Mammary epithelial cell (primary cell): ENCODE results near the gene OR10A3.

ENCODE experiments used
- EZH2 ChIP-seq: IDR thresholded peaks from 2 replicates; pipeline ENCODE4 v1.6.1; 2012; ENCODE audit warnings: low read length, inconsistent platforms, borderline replicate concordance
- TF ChIP-seq, protein P1 (sequence below), 2 donors: IDR thresholded peaks in 1 of 2; conservative IDR thresholded peaks in 1 of 2; 2 replicates each; pipeline ENCODE4 v1.5.1; 2011 to 2012; ENCODE audit warnings: inconsistent platforms in 2 of 2, low read length in 2 of 2, mild to moderate bottlenecking in 2 of 2, control low read depth in 1 of 2, low read depth in 1 of 2; ENCODE audit not compliant: insufficient read depth in 1 of 2; ENCODE audit errors: extremely low read depth in 1 of 2

DNA sequence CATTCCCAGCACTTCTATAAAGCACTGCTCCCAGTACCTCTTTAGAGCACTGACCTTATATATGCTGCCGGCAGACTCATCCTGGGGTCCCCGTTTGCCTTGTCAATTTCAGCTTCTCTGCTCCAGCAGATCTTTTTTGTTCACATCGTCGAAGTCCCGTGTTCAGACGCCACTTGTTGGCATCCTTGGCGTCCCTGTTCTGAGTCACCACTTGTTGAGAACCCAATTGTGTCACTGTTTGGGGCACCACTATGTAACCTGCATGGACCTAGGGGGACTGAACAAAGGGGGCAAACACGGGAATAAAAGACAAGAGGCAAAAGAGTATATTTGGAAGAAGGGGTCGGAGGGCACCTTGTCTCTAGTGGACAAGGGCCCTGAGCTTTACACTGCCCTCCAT, 36.0 kb downstream of the OR10A3 start:
- TF ChIP-seq, protein P1, sequence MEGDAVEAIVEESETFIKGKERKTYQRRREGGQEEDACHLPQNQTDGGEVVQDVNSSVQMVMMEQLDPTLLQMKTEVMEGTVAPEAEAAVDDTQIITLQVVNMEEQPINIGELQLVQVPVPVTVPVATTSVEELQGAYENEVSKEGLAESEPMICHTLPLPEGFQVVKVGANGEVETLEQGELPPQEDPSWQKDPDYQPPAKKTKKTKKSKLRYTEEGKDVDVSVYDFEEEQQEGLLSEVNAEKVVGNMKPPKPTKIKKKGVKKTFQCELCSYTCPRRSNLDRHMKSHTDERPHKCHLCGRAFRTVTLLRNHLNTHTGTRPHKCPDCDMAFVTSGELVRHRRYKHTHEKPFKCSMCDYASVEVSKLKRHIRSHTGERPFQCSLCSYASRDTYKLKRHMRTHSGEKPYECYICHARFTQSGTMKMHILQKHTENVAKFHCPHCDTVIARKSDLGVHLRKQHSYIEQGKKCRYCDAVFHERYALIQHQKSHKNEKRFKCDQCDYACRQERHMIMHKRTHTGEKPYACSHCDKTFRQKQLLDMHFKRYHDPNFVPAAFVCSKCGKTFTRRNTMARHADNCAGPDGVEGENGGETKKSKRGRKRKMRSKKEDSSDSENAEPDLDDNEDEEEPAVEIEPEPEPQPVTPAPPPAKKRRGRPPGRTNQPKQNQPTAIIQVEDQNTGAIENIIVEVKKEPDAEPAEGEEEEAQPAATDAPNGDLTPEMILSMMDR (conservative IDR thresholded peaks at IDR 0.05 in 1 of 2, IDR thresholded peaks at IDR 0.05 in 1 of 2; ENCODE audit: extremely low read depth in 1 of 2, insufficient read depth in 1 of 2, low read depth in 1 of 2, low read length in 2 of 2), result no peak
- TF ChIP-seq EZH2, result no peak
